ENCODE measurements around the gene STRIP2.

Gene STRIP2

GRCh38 chr7:129494041-129494440 lies 59.8 kb downstream of the STRIP2 start:
- peak; percentile 72 to 78 for DNase-seq (ENCODE audit: low read depth in 2 of 2)

DNA sequence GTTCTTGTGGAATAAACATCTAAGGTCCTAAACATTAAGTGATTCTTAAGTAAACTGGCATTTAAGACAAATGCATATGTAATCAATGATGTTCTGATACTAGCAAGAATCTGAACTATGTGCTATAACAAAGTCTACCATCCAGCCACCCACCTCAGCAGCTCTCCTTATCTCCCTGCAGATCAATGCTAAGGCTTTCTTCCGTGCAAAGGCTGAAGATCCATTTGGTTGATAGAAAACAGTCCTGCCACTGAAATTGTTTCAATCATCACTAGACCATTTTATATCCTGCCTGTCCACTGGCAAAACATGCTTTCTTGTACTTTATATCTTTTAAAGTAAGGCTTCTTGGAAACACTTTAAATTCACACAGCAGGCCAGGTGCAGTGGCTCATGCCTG lies 61.8 kb downstream of the STRIP2 start:
- DNase-seq (ENCODE audit: low read depth in 2 of 2): no peak

DNA sequence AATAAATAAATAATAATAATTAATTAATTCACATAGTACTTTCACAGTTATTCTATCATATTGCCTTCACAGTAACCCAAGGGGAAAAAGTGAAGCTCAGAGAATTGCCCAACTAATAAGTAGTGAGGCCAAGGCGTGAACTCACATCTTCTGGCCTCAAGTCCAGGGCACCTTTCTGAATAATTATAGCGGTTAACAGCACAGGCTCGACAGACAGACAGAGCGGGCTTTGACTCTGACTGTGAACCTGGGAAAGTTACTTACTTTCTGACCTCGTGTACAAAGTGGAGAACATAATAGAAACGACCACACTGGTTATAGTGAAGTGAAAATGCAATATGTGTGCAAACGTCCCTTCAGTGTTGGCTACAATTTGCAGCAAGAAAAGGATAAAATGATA lies 62.4 kb downstream of the STRIP2 start:
- no peak for DNase-seq (ENCODE audit: low read depth in 2 of 2)

GRCh38 chr7:129497156-129497555 lies 62.9 kb downstream of the STRIP2 start:
- no peak for DNase-seq (ENCODE audit: low read depth in 2 of 2)

- no peak for DNase-seq (ENCODE audit: low read depth in 2 of 2)
These were observed 63.8 kb downstream of the STRIP2 start for GRCh38 chr7:129498021-129498420.

- no peak for DNase-seq (ENCODE audit: low read depth in 2 of 2)
These were observed 65.8 kb downstream of the STRIP2 start for GRCh38 chr7:129499999-129500398.

- DNase-seq (ENCODE audit: low read depth in 2 of 2): peak in 1 of 2 experiments; percentile 18
These were observed 67.8 kb downstream of the STRIP2 start, which contains the start of gene SMKR1 for GRCh38 chr7:129501760-129502707. Gene SMKR1 (plus strand): TSS chr7:129502531. CDS start chr7:129502825, 294 bp downstream.

DNA sequence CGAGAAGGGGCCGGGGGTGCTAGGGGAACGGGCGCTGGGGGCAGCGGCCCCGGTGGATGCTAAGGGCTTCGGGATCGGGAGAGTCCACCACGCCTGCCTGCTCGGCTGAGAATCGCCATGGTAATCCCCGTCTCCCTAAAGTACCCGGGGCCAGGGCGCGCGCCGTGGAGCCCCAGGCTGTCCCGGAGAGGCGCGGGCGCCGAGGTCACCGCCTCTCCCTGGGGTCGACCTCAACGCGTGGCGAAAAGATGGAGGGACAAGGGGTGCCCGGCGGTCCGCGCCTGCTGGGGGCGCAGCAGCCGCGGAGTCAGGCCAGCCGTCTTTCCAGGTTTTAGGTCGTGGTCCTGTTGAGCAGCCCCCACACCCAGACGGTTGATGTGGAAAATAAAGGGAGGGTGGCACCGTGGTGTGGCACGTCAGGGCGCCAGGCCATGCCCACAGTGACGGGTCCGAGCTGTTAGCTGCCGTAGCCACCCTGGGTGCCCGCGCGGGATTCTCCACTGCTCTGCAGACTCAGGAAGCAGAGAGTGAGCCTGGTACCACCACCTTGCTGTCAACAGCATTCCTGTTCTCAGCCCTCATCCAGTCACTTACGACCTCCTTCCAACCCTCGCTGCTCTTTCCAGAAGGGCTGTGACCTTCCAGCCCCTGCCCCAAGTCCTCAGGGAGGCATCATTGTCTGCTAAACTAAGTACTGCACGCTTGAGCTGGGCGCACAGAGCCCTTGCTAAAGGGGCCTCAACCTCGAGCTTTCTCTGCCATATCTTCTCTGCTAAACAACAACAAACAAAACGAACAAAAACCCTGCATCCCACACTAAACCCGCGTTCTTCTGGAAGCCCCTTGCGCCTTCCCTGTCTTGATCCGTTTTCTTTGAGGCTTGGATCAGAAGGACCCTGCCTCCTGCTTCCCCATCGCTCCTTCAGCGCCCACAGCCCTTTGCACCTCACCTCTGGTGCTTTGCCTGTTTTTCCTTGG lies 68.8 kb downstream of the STRIP2 start:
- no peak for DNase-seq (ENCODE audit: low read depth in 2 of 2)

DNA sequence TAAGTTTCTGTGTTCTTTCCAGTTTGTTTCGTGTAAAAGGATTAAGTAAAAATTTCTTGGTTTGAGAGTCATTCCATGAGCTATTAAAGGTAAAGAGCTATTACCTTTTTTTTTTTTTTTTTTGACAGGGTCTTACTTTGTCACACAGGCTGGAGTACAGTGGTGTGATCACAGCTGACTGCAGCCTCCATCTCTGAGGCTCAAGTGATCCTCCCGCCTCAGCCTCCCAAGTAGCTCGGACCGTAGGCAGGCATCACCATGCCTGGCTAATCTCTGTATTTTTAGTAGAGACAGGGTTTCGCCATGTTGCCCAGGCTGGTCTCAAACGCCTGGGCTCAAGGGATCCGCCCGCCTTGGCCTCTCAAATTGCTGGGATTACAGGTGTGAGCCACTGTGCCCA lies 69.5 kb downstream of the STRIP2 start:
- DNase-seq (ENCODE audit: low read depth in 2 of 2): no peak

GRCh38 chr7:129512192-129512591 lies 78.0 kb downstream of the STRIP2 start:
- DNase-seq (ENCODE audit: low read depth in 2 of 2): no peak

DNA sequence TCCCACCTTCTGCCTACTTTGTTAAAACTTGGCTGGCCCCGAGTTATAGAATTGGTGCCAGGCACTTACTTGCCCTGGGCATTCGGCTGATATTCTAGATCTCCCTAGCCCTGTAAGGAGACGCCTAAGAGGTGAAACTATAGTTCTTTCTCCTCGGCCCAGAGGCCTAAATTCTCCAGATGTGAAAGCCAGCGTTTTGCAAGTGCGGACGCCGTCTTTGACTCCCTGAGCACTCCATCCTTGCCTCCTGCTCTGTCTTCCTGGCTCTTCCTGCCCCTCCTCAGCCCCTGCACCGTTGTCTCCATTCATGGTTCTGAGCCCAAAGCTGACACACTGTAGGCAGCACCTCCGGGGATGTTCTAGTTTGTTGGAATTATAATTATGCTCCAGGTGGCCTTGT lies 79.3 kb downstream of the STRIP2 start:
- DNase-seq (ENCODE audit: low read depth in 2 of 2): no peak

- no peak for DNase-seq (ENCODE audit: low read depth in 2 of 2)
These were observed 80.5 kb downstream of the STRIP2 start for GRCh38 chr7:129514683-129515082.

DNA sequence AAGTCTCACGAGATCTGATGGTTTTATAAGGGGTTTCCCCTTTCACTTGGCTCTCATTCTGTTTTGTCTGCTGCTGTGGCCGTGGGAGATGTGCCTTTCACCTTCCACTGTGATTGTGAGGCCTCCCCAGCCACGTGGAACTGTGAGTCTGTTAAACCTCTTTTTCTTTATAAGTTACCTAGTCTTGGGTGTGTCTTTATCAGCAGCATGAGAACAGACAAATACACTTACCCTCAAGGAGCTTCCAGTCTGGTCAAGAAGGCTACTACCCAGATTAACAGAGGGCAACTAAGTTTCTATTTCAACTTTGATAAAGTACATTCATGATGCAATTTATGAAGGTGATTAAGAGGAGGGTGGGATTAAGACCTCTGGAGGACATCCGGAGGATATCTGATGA lies 81.1 kb downstream of the STRIP2 start:
- no peak for DNase-seq (ENCODE audit: low read depth in 2 of 2)

DNA sequence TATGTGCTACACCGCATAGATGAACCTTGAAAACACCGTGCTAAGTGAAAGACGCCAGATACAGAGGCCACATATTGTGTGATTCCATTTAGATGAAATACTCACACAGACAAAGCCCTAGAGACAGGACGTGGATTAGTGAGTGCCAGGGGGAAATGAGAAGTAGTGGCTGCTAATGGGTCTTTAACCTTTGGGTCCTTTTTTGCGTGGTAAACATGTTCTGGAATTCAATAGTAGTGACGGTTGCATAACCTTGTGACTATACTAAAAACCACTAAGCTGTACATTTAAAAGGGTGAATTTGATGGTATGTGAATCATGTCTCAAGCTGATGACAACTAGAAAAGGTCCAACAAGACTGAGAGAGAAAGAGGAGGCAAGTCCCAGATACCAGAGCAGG lies 83.7 kb downstream of the STRIP2 start:
- DNase-seq (ENCODE audit: low read depth in 2 of 2): no peak

DNA sequence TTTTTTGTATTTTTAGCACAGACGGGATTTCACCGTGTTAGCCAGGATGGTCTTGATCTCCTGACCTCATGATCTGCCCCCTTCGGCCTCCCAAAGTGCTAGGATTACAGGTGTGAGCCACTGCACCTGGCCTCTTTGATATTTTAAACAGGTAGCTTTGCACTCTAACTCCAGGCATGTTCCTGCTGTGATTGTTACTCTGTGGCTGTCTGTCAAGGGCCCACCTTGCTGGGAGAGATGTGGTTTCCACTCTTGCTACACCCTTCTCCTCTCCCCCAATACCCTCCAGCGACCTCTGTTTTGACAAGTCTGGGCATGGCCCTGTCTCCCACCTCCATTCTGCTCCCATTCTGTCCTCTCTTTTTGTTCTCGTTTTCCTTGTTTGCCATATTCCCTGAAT lies 85.2 kb downstream of the STRIP2 start:
- no peak for DNase-seq (ENCODE audit: low read depth in 2 of 2)

GRCh38 chr7:129522088-129522970 lies 88.1 kb downstream of the STRIP2 start:
- DNase-seq (ENCODE audit: low read depth in 2 of 2): no peak

DNA sequence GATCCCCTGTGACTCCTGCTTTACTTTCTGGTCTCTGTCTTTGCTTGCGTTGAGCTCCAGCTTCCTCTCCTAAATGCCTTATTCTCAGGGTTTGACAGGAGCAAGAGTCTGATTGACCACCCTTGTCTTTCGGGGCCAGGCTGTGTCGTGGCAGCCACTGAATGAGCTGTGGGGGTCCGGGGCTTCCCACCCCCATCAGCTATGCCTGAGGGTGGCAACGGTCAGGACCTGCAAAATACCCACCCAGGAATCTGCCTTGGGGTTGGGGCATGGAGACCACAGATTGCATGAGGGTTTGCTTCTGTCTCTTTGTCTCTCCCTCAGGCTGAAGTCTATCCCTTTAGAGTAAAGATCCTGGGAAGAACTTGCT lies 88.7 kb downstream of the STRIP2 start:
- no peak for DNase-seq (ENCODE audit: low read depth in 2 of 2)

DNA sequence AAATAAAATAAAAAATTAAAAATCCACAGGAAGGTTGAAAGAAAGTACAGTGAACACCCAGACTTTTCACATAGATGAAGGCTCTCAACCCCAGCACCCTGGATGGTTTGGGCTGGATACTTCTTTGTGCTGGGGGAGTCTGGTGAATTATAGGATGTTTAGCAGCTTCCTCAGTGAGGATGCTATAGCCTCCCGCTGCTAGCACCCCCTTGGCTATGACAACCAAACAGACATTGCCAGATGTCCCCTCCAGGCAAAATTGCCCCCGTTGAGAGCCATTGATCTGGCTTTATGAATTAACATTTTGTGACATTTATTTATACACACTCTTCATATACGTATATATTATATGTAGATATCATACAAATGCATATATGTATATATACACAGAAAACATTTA lies 89.7 kb downstream of the STRIP2 start:
- DNase-seq (ENCODE audit: low read depth in 2 of 2): no peak

- DNase-seq (ENCODE audit: low read depth in 2 of 2): peak; percentile 44 to 52
These were observed 90.2 kb downstream of the STRIP2 start for GRCh38 chr7:129524405-129524804.

DNA sequence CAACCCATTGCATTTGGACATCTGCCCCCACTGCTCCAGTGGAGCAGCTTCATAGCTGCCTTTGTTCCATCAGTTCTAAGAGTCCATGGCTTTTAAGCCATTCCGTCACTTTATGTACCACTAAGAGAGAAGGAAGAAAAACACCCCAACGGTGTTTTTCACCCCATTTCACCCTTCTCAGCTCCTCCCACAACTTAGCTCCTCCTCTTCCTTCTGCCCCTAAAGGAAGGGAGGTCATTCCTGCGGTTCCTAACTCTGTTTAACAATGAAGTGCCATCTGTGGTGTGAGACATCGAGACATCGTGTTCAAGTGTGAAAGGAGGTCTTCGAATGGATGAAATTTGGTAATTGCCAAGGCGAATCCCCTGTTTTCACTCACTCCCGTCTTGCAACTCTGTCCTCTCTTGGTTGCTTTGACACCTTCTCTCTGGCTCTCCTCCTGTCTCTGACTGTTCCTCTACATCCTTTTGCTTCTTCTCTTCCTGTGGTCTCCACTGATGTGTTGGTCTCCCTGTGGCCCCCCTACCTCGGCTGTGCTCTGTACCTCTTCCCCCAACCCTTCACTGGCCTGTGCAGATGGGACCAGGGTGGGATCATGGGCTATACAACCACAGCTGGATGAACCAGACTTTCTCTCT lies 91.1 kb downstream of the STRIP2 start:
- DNase-seq (ENCODE audit: low read depth in 2 of 2): no peak

DNA sequence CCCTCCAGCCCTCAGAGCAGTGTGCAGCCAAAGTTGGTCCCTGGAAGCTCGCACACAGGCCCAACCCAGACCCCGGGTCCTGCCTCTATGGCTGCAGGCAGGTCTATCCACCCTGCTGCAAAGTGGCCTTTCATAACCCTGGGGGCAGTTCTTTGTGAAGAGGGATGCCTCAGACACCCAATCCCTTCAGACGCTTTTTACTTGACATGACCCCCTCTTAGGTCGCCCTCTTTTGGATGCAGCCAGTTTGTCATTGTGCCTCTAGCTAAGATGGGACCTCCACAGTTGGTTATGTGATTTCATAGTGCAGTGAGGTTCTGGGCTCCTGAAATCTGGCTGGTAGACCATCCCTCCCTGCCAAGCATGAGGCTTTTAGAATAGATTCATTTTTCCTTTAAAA lies 95.4 kb downstream of the STRIP2 start:
- no peak for DNase-seq (ENCODE audit: low read depth in 2 of 2)
